T-helper 1 cell (primary cell): Measurements from ENCODE around the gene ZBTB4.

Experiments
- DNase-seq, 5 donors: peaks; one replicate each; pipeline ENCODE4 v3.0.0-alpha.2; 2012 to 2020
- total RNA-seq, 4 donors: gene quantifications; one replicate each; lab custom pipeline; 2026; lab: John Stamatoyannopoulos, UW

ZBTB4 gene
- total RNA-seq = 135 to 147 (median 142) reads per million in 4 donors

GRCh38 chr17:7479213-7480088 is at the start of gene ZBTB4:
TSS of gene ZBTB4 (minus strand) at chr17:7479631. CDS start at chr17:7466801, 12,830 bp downstream.
- DNase-seq = peak; percentile 56 to 76 (median 60)

- DNase-seq = no peak
Measured at GRCh38 chr17:7528842-7529241, 49.4 kb upstream of the ZBTB4 start.

GRCh38 chr17:7523033-7523432 is 43.6 kb upstream of the ZBTB4 start:
- DNase-seq = peak in 4 of 5 donors; percentile 33 to 52 (median 40)

- DNase-seq = no peak
Measured at GRCh38 chr17:7515911-7516610, 36.6 kb upstream of the ZBTB4 start.

GRCh38 chr17:7513850-7514419 is 34.5 kb upstream of the ZBTB4 start:
- no peak for DNase-seq

- DNase-seq = no peak
Measured at GRCh38 chr17:7512824-7513540, 33.6 kb upstream of the ZBTB4 start.

- DNase-seq = no peak
Measured at GRCh38 chr17:7512105-7512504, 32.7 kb upstream of the ZBTB4 start.

- DNase-seq = no peak
Measured at GRCh38 chr17:7511108-7511507, 31.7 kb upstream of the ZBTB4 start.

GRCh38 chr17:7509937-7510336 is 30.5 kb upstream of the ZBTB4 start:
- no peak for DNase-seq

- DNase-seq = no peak
Measured at GRCh38 chr17:7508846-7509245, 29.4 kb upstream of the ZBTB4 start.

GRCh38 chr17:7508145-7508544 is 28.7 kb upstream of the ZBTB4 start:
- no peak for DNase-seq

- DNase-seq = no peak
Measured at GRCh38 chr17:7503521-7503920, 24.1 kb upstream of the ZBTB4 start.

- DNase-seq = no peak
Measured at GRCh38 chr17:7502987-7503386, 23.6 kb upstream of the ZBTB4 start.

- DNase-seq = no peak
Measured at GRCh38 chr17:7502171-7502847, 22.9 kb upstream of the ZBTB4 start.

- no peak for DNase-seq
Measured at GRCh38 chr17:7501729-7502128, 22.3 kb upstream of the ZBTB4 start.

- DNase-seq = no peak
Measured at GRCh38 chr17:7499161-7499560, 19.7 kb upstream of the ZBTB4 start.

GRCh38 chr17:7497636-7498035 is 18.2 kb upstream of the ZBTB4 start:
- DNase-seq = no peak

- no peak for DNase-seq
Measured at GRCh38 chr17:7497228-7497627, 17.8 kb upstream of the ZBTB4 start.

- no peak for DNase-seq
Measured at GRCh38 chr17:7496470-7497183, 17.2 kb upstream of the ZBTB4 start.

- DNase-seq = no peak
Measured at GRCh38 chr17:7495906-7496434, 16.5 kb upstream of the ZBTB4 start.

- DNase-seq = no peak
Measured at GRCh38 chr17:7493941-7494340, 14.5 kb upstream of the ZBTB4 start.
